Measurements from ENCODE around the gene PJVK. TPM values are rescaled to one million over a fixed set of nuclear protein-coding genes. Genes with fewer than 3 reads are reported as not detected.
A peak's percentile ranks its signal among the peaks of the same experiment; 100 is the strongest.

The PJVK gene
- total and polyA plus RNA-seq, 2 of the 13 experiments (the other 11 are each of a cell fraction or from before 2014, with no cell fraction given): 1.2 to 2.6 TPM

GRCh38 chr2:178479275-178479616, 28.1 kb downstream of the PJVK start (continued):
- TF ChIP-seq ZNF782 (CRISPR knock-in tag; IDR thresholded peaks at IDR 0.05; ENCODE audit: borderline replicate concordance): no peak

- no peaks in the 10 kb centered on the region for H3K9me3 ChIP-seq (ENCODE audit: low read length)
- BruUV-seq (replicated peaks): no TSS peak
- H3K4me1 ChIP-seq (ENCODE audit: insufficient read depth, low read length): peaks cover 57% of the 10 kb centered on the region
- DNase-seq (ENCODE audit: low spot score) (no peak), FAIRE-seq (no peak), ATAC-seq (no peak)
- H3K4me2 ChIP-seq (ENCODE audit: low read depth, low read length): peak overlapping the region; percentile 91
- H3K9ac ChIP-seq (ENCODE audit: insufficient read depth, low read depth, low read length): peak overlapping the region; percentile 86
- POLR2A ChIA-PET: interaction anchor here (1.0 to 4.6 kb wide), 8 partner anchors 8 to 65 kb away, joined by 3 to 74 read pairs (median 8); partner anchors contain the start of genes PJVK and PRKRA
- no peaks in the 10 kb centered on the region; a peak in 1 of 5 replicates for H3K27me3 ChIP-seq (ENCODE audit: control insufficient read depth in 1 of 2, insufficient read depth in 2 of 2, low read length in 2 of 2)
- H2AFZ ChIP-seq (ENCODE audit: low read length): peak overlapping the region; percentile 55
- CTCF ChIA-PET (ENCODE audit: low intra/inter-chr PET ratio, low total read pairs): interaction anchor here (1.2 kb wide), 1 partner anchor 28 kb away, joined by 4 read pairs; the partner anchor contains the start of gene PJVK
- H4K20me1 ChIP-seq (ENCODE audit: insufficient read depth, low read length): peaks cover 9% of the 10 kb centered on the region; the same call in 1 of the 2 replicates
- WGBS (ENCODE audit: low lambda C conversion rate): 6% methylated on average over 16 of the region's 19 CpGs
- H3K4me3 ChIP-seq (replicated peaks in 1 of 3; ENCODE audit: insufficient read depth in 1 of 3, low read depth in 2 of 3, low read length in 3 of 3): peak overlapping the region; percentile 80 to 91 (median 82)
- intact Hi-C loops (cut with micrococcal nuclease; ENCODE audit: unreplicated experiment) (loop anchor here (2.0 kb wide), 1 partner anchor 43 kb away; no protein-coding TSS in a partner anchor), in situ Hi-C loops (cut with HindIII; ENCODE audit: extremely low pct_ligation_motif_present, low pct_unique_long_range_greater_than_20kb) (no loop called here)
- peaks cover 61% of the 10 kb centered on the region for H3K79me2 ChIP-seq (ENCODE audit: insufficient read depth, low read length)
- peak overlapping the region; percentile 89 for H3K27ac ChIP-seq (ENCODE audit: extremely low read length, insufficient read depth, low read length)
- no peaks in the 10 kb centered on the region for H3K36me3 ChIP-seq (replicated peaks in 1 of 2; ENCODE audit: control insufficient read depth in 1 of 2, insufficient read depth in 2 of 2, low read length in 2 of 2)
- TF ChIP-seq ZEB1 (IDR thresholded peaks at IDR 0.05; ENCODE audit: insufficient replicate concordance, low read depth) (no peak), HNRNPK (IDR thresholded peaks at IDR 0.05; ENCODE audit: low read depth, low read length, poor library complexity, severe bottlenecking) (no peak), GATA4 (IDR thresholded peaks at IDR 0.05; ENCODE audit: borderline replicate concordance, low read depth) (0 out of 2 replicates have a peak, but pooled peaks have one; percentile 21), MAZ (IDR thresholded peaks at IDR 0.05; ENCODE audit: borderline replicate concordance, low read depth, low read length) (0 out of 2 replicates have a peak, but pooled peaks have one; percentile 45), MAZ (CRISPR knock-in tag; IDR thresholded peaks at IDR 0.05; ENCODE audit: low read depth) (no peak), ZNF709 (CRISPR knock-in tag; IDR thresholded peaks at IDR 0.05) (no peak), NR2F6 (IDR thresholded peaks at IDR 0.05) (0 out of 2 replicates have a peak, but pooled peaks have one; percentile 25), NR2F6 (CRISPR knock-in tag; IDR thresholded peaks at IDR 0.05) (no peak), ZSCAN20 (CRISPR knock-in tag; IDR thresholded peaks at IDR 0.05; ENCODE audit: borderline replicate concordance) (no peak), ZNF317 (CRISPR knock-in tag; IDR thresholded peaks at IDR 0.05) (peak; percentile 75; the same call in 1 of the 2 replicates), ARNT2 (CRISPR knock-in tag; IDR thresholded peaks at IDR 0.05; ENCODE audit: low read depth) (no peak), SNAI1 (CRISPR knock-in tag; IDR thresholded peaks at IDR 0.05; ENCODE audit: borderline replicate concordance) (0 out of 2 replicates have a peak, but pooled peaks have one; percentile 62)
- TF ChIP-seq, protein P1, sequence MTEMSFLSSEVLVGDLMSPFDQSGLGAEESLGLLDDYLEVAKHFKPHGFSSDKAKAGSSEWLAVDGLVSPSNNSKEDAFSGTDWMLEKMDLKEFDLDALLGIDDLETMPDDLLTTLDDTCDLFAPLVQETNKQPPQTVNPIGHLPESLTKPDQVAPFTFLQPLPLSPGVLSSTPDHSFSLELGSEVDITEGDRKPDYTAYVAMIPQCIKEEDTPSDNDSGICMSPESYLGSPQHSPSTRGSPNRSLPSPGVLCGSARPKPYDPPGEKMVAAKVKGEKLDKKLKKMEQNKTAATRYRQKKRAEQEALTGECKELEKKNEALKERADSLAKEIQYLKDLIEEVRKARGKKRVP (CRISPR knock-in tag; IDR thresholded peaks at IDR 0.05): peak in 1 of 2 experiments; percentile 7; a peak in 1 of 4 replicates
- TF ChIP-seq, protein P2, sequence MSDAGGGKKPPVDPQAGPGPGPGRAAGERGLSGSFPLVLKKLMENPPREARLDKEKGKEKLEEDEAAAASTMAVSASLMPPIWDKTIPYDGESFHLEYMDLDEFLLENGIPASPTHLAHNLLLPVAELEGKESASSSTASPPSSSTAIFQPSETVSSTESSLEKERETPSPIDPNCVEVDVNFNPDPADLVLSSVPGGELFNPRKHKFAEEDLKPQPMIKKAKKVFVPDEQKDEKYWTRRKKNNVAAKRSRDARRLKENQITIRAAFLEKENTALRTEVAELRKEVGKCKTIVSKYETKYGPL (CRISPR knock-in tag; IDR thresholded peaks at IDR 0.05): no peak
Measured at GRCh38 chr2:178479758-178480226, 28.6 kb downstream of the PJVK start.
